T-helper 17 cell (primary cell): ENCODE data around the gene MRPL9. TPM values are rescaled to one million over a fixed set of nuclear protein-coding genes. Genes with fewer than 3 reads are reported as not detected.
A peak's percentile ranks its signal among the peaks of the same experiment; 100 is the strongest.
"Not testable (repeated sequence)": the region's sequence is repeated elsewhere in the genome, so short reads cannot be mapped to it uniquely, and the experiment has no call there.

ENCODE experiments used
- ATAC-seq: fragments of 150-1000 bp; cut with Tn5 transposase; 2 replicates; pipeline ENCODE4 v1.10.0; 2021; ENCODE audit warnings: mild to moderate bottlenecking, moderate library complexity
- DNase-seq, 3 donors: peaks; one replicate each; pipeline versions ENCODE4 v3.0.0 to v3.0.0-alpha.2; 2020 to 2021
- H3K9me3 ChIP-seq: one replicate; pipeline ENCODE4 v1.7.0; 2013; ENCODE audit warnings: low read length, mild to moderate bottlenecking; ENCODE audit not compliant: control insufficient read depth, poor library complexity, severe bottlenecking
- H3K27ac Mint-ChIP-seq: one replicate; pipeline ENCODE4 v1.8.0; 2022; ENCODE audit warnings: mild to moderate bottlenecking, moderate library complexity, mixed read lengths
- H3K27me3 Mint-ChIP-seq: one replicate; pipeline ENCODE4 v1.8.0; 2022; ENCODE audit warnings: mixed read lengths
- H3K36me3 Mint-ChIP-seq: one replicate; pipeline ENCODE4 v1.8.0; 2022; ENCODE audit warnings: low read depth, mixed read lengths
- H3K4me1 Mint-ChIP-seq: one replicate; pipeline ENCODE4 v1.8.0; 2022; ENCODE audit warnings: mild to moderate bottlenecking, mixed read lengths
- H3K4me3 Mint-ChIP-seq: one replicate; pipeline ENCODE4 v1.8.0; 2022; ENCODE audit warnings: mild to moderate bottlenecking, moderate library complexity, mixed read lengths
- total RNA-seq, 4 donors: library from RNA in 2 of 4; stranded (reverse) in 2 of 4; gene quantifications; one replicate each; pipeline ENCODE4 v1.2.3 and lab custom pipeline; 2022 to 2026

MRPL9 gene
- total RNA-seq, 2 donors from 2014 or later, result 99.8 to 124 TPM

- Mint-ChIP-seq H3K4me3 (no peak overlapping the region), H3K27ac (no peak overlapping the region), H3K36me3 (peaks cover 5% of the 10 kb centered on the region), H3K27me3 (peaks cover 14% of the 10 kb centered on the region), H3K4me1 (peaks cover 6% of the 10 kb centered on the region)
- DNase-seq (no peak), ATAC-seq (no peak)
- no peaks in the 10 kb centered on the region for H3K9me3 ChIP-seq
Measured at GRCh38 chr1:151737479-151737878, 25.8 kb downstream of the MRPL9 start.

- H3K4me1 Mint-ChIP-seq, result peaks cover 6% of the 10 kb centered on the region
- peaks cover 7% of the 10 kb centered on the region for H3K36me3 Mint-ChIP-seq
- H3K4me3 Mint-ChIP-seq, result no peak overlapping the region
- peaks cover 19% of the 10 kb centered on the region for H3K27me3 Mint-ChIP-seq
- H3K9me3 ChIP-seq, result no peaks in the 10 kb centered on the region
- H3K27ac Mint-ChIP-seq, result no peak overlapping the region
- DNase-seq, result no peak
- no peak for ATAC-seq
Measured at GRCh38 chr1:151737026-151737425, 26.3 kb downstream of the MRPL9 start.

- not testable (repeated sequence) for H3K9me3 ChIP-seq, H3K36me3 Mint-ChIP-seq, ATAC-seq, H3K4me1 Mint-ChIP-seq, H3K27ac Mint-ChIP-seq, H3K4me3 Mint-ChIP-seq, DNase-seq
- H3K27me3 Mint-ChIP-seq, result peaks cover 48% of the 10 kb centered on the region
Measured at GRCh38 chr1:151733995-151734394, 29.3 kb downstream of the MRPL9 start.

GRCh38 chr1:151733126-151733525 is 30.2 kb downstream of the MRPL9 start:
- H3K9me3 ChIP-seq, result no peaks in the 10 kb centered on the region
- H3K4me1 Mint-ChIP-seq, result peaks cover 6% of the 10 kb centered on the region
- peaks cover 9% of the 10 kb centered on the region for H3K36me3 Mint-ChIP-seq
- no peak overlapping the region for H3K27ac Mint-ChIP-seq
- H3K27me3 Mint-ChIP-seq, result peaks cover 54% of the 10 kb centered on the region
- no peak for ATAC-seq
- DNase-seq, result no peak
- H3K4me3 Mint-ChIP-seq, result no peak overlapping the region

GRCh38 chr1:151729966-151730291 is 33.4 kb downstream of the MRPL9 start:
- H3K27ac Mint-ChIP-seq, result no peak overlapping the region
- no peak overlapping the region for H3K4me3 Mint-ChIP-seq
- no peaks in the 10 kb centered on the region for H3K9me3 ChIP-seq
- H3K36me3 Mint-ChIP-seq, result peaks cover 13% of the 10 kb centered on the region
- no peak for ATAC-seq
- no peak for DNase-seq
- peaks cover 4% of the 10 kb centered on the region for H3K4me1 Mint-ChIP-seq
- H3K27me3 Mint-ChIP-seq, result peaks cover 79% of the 10 kb centered on the region

GRCh38 chr1:151729157-151729965 is 33.9 kb downstream of the MRPL9 start:
- H3K27ac Mint-ChIP-seq, result no peak overlapping the region
- ATAC-seq, result no peak
- H3K27me3 Mint-ChIP-seq, result peaks cover 79% of the 10 kb centered on the region
- no peaks in the 10 kb centered on the region for H3K9me3 ChIP-seq
- no peak for DNase-seq
- H3K36me3 Mint-ChIP-seq, result peaks cover 11% of the 10 kb centered on the region
- peaks cover 2% of the 10 kb centered on the region for H3K4me1 Mint-ChIP-seq
- no peak overlapping the region for H3K4me3 Mint-ChIP-seq

GRCh38 chr1:151728151-151729054 is 34.9 kb downstream of the MRPL9 start:
- H3K4me3 Mint-ChIP-seq, result no peak overlapping the region
- H3K4me1 Mint-ChIP-seq, result peaks cover 2% of the 10 kb centered on the region
- DNase-seq (no peak), ATAC-seq (no peak)
- no peaks in the 10 kb centered on the region for H3K9me3 ChIP-seq
- H3K36me3 Mint-ChIP-seq, result peaks cover 8% of the 10 kb centered on the region
- peaks cover 85% of the 10 kb centered on the region for H3K27me3 Mint-ChIP-seq
- no peak overlapping the region for H3K27ac Mint-ChIP-seq

- H3K9me3 ChIP-seq, result no peaks in the 10 kb centered on the region
- DNase-seq (no peak), ATAC-seq (no peak)
- no peak overlapping the region for H3K27ac Mint-ChIP-seq
- H3K36me3 Mint-ChIP-seq, result peaks cover 4% of the 10 kb centered on the region
- H3K4me1 Mint-ChIP-seq, result peaks cover 15% of the 10 kb centered on the region
- no peak overlapping the region for H3K4me3 Mint-ChIP-seq
- peaks cover 67% of the 10 kb centered on the region for H3K27me3 Mint-ChIP-seq
Measured at GRCh38 chr1:151723726-151724370, 39.4 kb downstream of the MRPL9 start.

GRCh38 chr1:151721788-151722510 is 41.3 kb downstream of the MRPL9 start:
- H3K4me3 Mint-ChIP-seq, result peak overlapping the region; percentile 86
- H3K4me1 Mint-ChIP-seq, result peaks cover 18% of the 10 kb centered on the region
- peaks cover 3% of the 10 kb centered on the region for H3K36me3 Mint-ChIP-seq
- H3K27me3 Mint-ChIP-seq, result peaks cover 73% of the 10 kb centered on the region
- ATAC-seq, result no peak
- no peak overlapping the region for H3K27ac Mint-ChIP-seq
- H3K9me3 ChIP-seq, result no peaks in the 10 kb centered on the region
- DNase-seq, result no peak

GRCh38 chr1:151720974-151721787 is 42.1 kb downstream of the MRPL9 start, which contains the start of gene RIIAD1:
TSS of gene RIIAD1 (plus strand) at chr1:151721522. CDS start at chr1:151721537, 15 bp downstream.
- ATAC-seq, result peak; percentile 87
- peaks cover 3% of the 10 kb centered on the region for H3K36me3 Mint-ChIP-seq
- H3K27ac Mint-ChIP-seq, result no peak within 1 kb of the TSS
- H3K27me3 Mint-ChIP-seq, result peaks cover 69% of the 10 kb centered on the region
- DNase-seq, result peak in 2 of 3 donors; percentile 36 to 43
- no peaks in the 10 kb centered on the region for H3K9me3 ChIP-seq
- H3K4me3 Mint-ChIP-seq, result peak within 1 kb of the TSS; percentile 86
- peaks cover 21% of the 10 kb centered on the region for H3K4me1 Mint-ChIP-seq

- H3K27me3 Mint-ChIP-seq, result peaks cover 69% of the 10 kb centered on the region
- no peak for ATAC-seq
Measured at GRCh38 chr1:151720554-151720953, 42.7 kb downstream of the MRPL9 start.

GRCh38 chr1:151720125-151720524 is 43.2 kb downstream of the MRPL9 start:
- Mint-ChIP-seq H3K4me3 (peak overlapping the region; percentile 86), H3K27me3 (peaks cover 69% of the 10 kb centered on the region), H3K27ac (no peak overlapping the region)

More at GRCh38 chr1:151720554-151720953, 42.7 kb downstream of the MRPL9 start:
- DNase-seq, result no peak
- peaks cover under 1% of the 10 kb centered on the region for H3K36me3 Mint-ChIP-seq
- H3K27ac Mint-ChIP-seq, result no peak overlapping the region
- H3K4me1 Mint-ChIP-seq, result peaks cover 19% of the 10 kb centered on the region
- H3K9me3 ChIP-seq, result no peaks in the 10 kb centered on the region
- peak overlapping the region; percentile 86 for H3K4me3 Mint-ChIP-seq

More at GRCh38 chr1:151720125-151720524, 43.2 kb downstream of the MRPL9 start:
- H3K36me3 Mint-ChIP-seq, result peaks cover 5% of the 10 kb centered on the region
- DNase-seq (no peak), ATAC-seq (no peak)
- H3K4me1 Mint-ChIP-seq, result peaks cover 22% of the 10 kb centered on the region
- no peaks in the 10 kb centered on the region for H3K9me3 ChIP-seq
